ENCODE measurements around the gene STK24.
"Not testable (repeated sequence)": the region's sequence is repeated elsewhere in the genome, so short reads cannot be mapped to it uniquely, and the experiment has no call there.

Gene STK24

GRCh38 chr13:98420554-98421175 is 156.2 kb downstream of the STK24 start:
- Mint-ChIP-seq H3K9me3 (peaks cover 14% of the 10 kb centered on the region), H3K4me3 (no peak overlapping the region), H3K27ac (peak overlapping the region; percentile 68), H3K27me3 (ENCODE audit: low read depth, poor library complexity) (peaks cover 12% of the 10 kb centered on the region), H3K36me3 (ENCODE audit: low read depth) (peaks cover 99% of the 10 kb centered on the region), H3K4me1 (peaks cover 17% of the 10 kb centered on the region)
- DNase-seq: no peak
- TF ChIP-seq, protein P1, sequence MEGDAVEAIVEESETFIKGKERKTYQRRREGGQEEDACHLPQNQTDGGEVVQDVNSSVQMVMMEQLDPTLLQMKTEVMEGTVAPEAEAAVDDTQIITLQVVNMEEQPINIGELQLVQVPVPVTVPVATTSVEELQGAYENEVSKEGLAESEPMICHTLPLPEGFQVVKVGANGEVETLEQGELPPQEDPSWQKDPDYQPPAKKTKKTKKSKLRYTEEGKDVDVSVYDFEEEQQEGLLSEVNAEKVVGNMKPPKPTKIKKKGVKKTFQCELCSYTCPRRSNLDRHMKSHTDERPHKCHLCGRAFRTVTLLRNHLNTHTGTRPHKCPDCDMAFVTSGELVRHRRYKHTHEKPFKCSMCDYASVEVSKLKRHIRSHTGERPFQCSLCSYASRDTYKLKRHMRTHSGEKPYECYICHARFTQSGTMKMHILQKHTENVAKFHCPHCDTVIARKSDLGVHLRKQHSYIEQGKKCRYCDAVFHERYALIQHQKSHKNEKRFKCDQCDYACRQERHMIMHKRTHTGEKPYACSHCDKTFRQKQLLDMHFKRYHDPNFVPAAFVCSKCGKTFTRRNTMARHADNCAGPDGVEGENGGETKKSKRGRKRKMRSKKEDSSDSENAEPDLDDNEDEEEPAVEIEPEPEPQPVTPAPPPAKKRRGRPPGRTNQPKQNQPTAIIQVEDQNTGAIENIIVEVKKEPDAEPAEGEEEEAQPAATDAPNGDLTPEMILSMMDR (IDR thresholded peaks at IDR 0.05): no peak

- no peak for DNase-seq
- peaks cover 20% of the 10 kb centered on the region for H3K9me3 Mint-ChIP-seq
- H3K27me3 Mint-ChIP-seq (ENCODE audit: low read depth, poor library complexity): peaks cover 12% of the 10 kb centered on the region
- peaks cover 99% of the 10 kb centered on the region for H3K36me3 Mint-ChIP-seq (ENCODE audit: low read depth)
- no peak overlapping the region for H3K4me3 Mint-ChIP-seq
- peaks cover 17% of the 10 kb centered on the region for H3K4me1 Mint-ChIP-seq
- TF ChIP-seq, protein P1 (IDR thresholded peaks at IDR 0.05): no peak
- H3K27ac Mint-ChIP-seq: peak overlapping the region; percentile 68
Measured at GRCh38 chr13:98419786-98420553, 156.9 kb downstream of the STK24 start.

DNA sequence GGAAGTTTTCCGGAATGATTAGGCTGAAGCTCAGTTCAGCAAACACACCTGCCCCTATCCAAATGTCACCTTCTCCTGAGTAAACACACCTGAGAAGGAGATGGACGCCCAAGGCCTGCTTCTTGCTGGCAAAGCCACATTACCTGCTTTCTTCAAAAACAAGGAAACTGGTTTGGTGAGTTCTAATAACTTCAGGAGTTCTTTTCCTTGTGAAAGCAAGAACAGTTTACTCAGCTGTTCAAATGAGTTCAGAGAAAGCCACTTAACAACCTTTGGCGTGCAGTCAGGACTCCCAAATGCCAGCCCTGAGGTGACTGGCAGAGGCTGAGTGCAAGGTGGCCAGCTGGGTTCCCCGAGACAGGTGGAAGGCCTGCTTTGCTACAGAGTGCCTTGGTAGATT is 160.5 kb downstream of the STK24 start:
- no peak for DNase-seq
- H3K4me3 Mint-ChIP-seq: no peak overlapping the region
- TF ChIP-seq, protein P1 (IDR thresholded peaks at IDR 0.05): no peak
- H3K36me3 Mint-ChIP-seq (ENCODE audit: low read depth): peaks cover 97% of the 10 kb centered on the region
- peaks cover 20% of the 10 kb centered on the region for H3K9me3 Mint-ChIP-seq
- H3K27ac Mint-ChIP-seq: no peak overlapping the region
- H3K4me1 Mint-ChIP-seq: peaks cover 26% of the 10 kb centered on the region
- H3K27me3 Mint-ChIP-seq (ENCODE audit: low read depth, poor library complexity): peaks cover 6% of the 10 kb centered on the region

DNA sequence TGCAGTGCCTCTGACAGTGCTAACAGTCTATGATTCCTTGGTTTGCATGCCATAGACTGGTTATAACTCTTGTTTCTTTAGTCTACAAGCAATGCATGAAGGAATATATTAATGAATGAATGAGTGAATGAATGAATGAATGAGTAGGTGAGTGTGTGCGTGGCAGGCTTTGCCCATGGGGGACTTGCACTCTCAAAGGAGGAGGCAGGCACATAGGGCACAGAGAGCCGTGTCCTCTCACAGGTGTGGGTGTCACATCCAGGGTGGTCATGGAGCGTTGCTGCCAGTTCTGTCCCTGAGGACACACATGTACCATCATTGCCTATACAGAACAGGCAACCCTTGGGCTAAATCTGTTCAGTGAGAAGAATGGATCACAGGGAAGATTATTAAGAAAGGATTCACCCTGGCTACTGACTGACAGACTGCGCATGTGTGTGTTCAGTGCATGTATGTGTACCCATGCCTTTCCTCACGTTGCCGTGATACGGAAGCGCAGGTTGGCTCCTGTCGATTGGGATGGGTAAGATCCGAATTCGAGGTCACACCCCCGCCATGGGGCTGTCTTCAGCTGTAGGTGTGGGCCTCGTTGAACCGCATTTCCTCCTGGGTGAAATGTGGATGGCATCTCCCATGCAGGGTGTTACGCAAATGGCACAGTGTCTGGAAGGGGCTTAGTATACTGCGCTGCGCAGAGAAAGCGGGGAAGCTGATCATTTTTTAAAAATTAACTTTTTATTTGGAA is 161.4 kb downstream of the STK24 start:
- Mint-ChIP-seq H3K4me1 (peaks cover 29% of the 10 kb centered on the region), H3K27me3 (ENCODE audit: low read depth, poor library complexity) (peaks cover 6% of the 10 kb centered on the region), H3K27ac (no peak overlapping the region), H3K4me3 (no peak overlapping the region), H3K9me3 (peaks cover 20% of the 10 kb centered on the region), H3K36me3 (ENCODE audit: low read depth) (peaks cover 97% of the 10 kb centered on the region)
- TF ChIP-seq, protein P1 (IDR thresholded peaks at IDR 0.05): no peak
- DNase-seq: no peak

- TF ChIP-seq, protein P1 (IDR thresholded peaks at IDR 0.05): no peak
- Mint-ChIP-seq H3K4me3 (no peak overlapping the region), H3K4me1 (peaks cover 31% of the 10 kb centered on the region), H3K9me3 (peaks cover 20% of the 10 kb centered on the region), H3K36me3 (ENCODE audit: low read depth) (peaks cover 99% of the 10 kb centered on the region), H3K27me3 (ENCODE audit: low read depth, poor library complexity) (peaks cover 6% of the 10 kb centered on the region), H3K27ac (no peak overlapping the region)
- no peak for DNase-seq
Measured at GRCh38 chr13:98413796-98414195, 163.1 kb downstream of the STK24 start.

- Mint-ChIP-seq H3K4me1 (peaks cover 34% of the 10 kb centered on the region), H3K36me3 (ENCODE audit: low read depth) (peaks cover 97% of the 10 kb centered on the region), H3K9me3 (peaks cover 20% of the 10 kb centered on the region), H3K27ac (peak overlapping the region; percentile 72)
- H3K4me3 Mint-ChIP-seq; DNase-seq; H3K27me3 Mint-ChIP-seq (ENCODE audit: low read depth, poor library complexity): not testable (repeated sequence)
Measured at GRCh38 chr13:98413278-98413677, 163.6 kb downstream of the STK24 start.

All from nephron progenitor cell (in vitro differentiated cells).